Skeletal muscle tissue (tissue), 4 donors: ENCODE measurements around the gene XPR1. TPM values are rescaled to one million over a fixed set of nuclear protein-coding genes. Genes with fewer than 3 reads are reported as not detected.

ENCODE experiments used
- H3K27ac ChIP-seq: one replicate; pipeline ENCODE4 v1.7.0; 2013; ENCODE audit warnings: mild to moderate bottlenecking, low read depth, low read length, inconsistent platforms
- H3K27me3 ChIP-seq, 3 donors: one replicate each; pipeline ENCODE4 v1.7.0; 2013; ENCODE audit warnings: low read length in 3 of 3; ENCODE audit not compliant: control insufficient read depth in 3 of 3, insufficient read depth in 3 of 3
- H3K36me3 ChIP-seq, 3 donors: one replicate each; pipeline ENCODE4 v1.7.0; 2013; ENCODE audit warnings: low read length in 3 of 3; ENCODE audit not compliant: control insufficient read depth in 3 of 3, insufficient read depth in 3 of 3
- H3K4me1 ChIP-seq, 3 donors: one replicate each; pipeline ENCODE4 v1.7.0; 2013; ENCODE audit warnings: low read length in 3 of 3, mild to moderate bottlenecking in 3 of 3; ENCODE audit not compliant: control insufficient read depth in 3 of 3, insufficient read depth in 3 of 3
- H3K4me3 ChIP-seq, 3 donors: one replicate each; pipeline ENCODE4 v1.7.0; 2013; ENCODE audit warnings: low read length in 3 of 3
- H3K9ac ChIP-seq, 3 donors: one replicate each; pipeline ENCODE4 v1.7.0; 2013; ENCODE audit warnings: low read length in 3 of 3, mild to moderate bottlenecking in 3 of 3, moderate library complexity in 2 of 3, low read depth in 1 of 3
- H3K9me3 ChIP-seq, 3 donors: one replicate each; pipeline ENCODE4 v1.7.0; 2013; ENCODE audit warnings: low read length in 3 of 3; ENCODE audit not compliant: control insufficient read depth in 3 of 3
- total RNA-seq: library from RNA; depleted of rRNA; stranded (reverse); fragments of >200 nt; gene quantifications from one replicate; pipeline ENCODE4 v1.2.3, GENCODE V29; 2014
- donor health status: Osteomylitis.

Gene XPR1
- total RNA-seq, 1 donor from 2014 or later: 13.0 TPM

GRCh38 chr1:180925471-180926051 is 293.7 kb downstream of the XPR1 start:
- peaks cover 0 to 8% (median 2%) of the 10 kb centered on the region in 3 donors for H3K36me3 ChIP-seq
- H3K27ac ChIP-seq: no peak overlapping the region
- H3K9me3 ChIP-seq: no peaks in the 10 kb centered on the region
- H3K9ac ChIP-seq: peak overlapping the region in 1 of 3 donors; percentile 25
- peaks cover 0 to 5% (median 0%) of the 10 kb centered on the region in 3 donors for H3K27me3 ChIP-seq
- H3K4me1 ChIP-seq: peaks cover 22 to 35% (median 30%) of the 10 kb centered on the region in 3 donors
- H3K4me3 ChIP-seq: no peak overlapping the region

- Histone ChIP-seq H3K4me1 (peaks cover 22 to 38% (median 30%) of the 10 kb centered on the region in 3 donors), H3K4me3 (peak overlapping the region in 2 of 3 donors; percentile 49 to 57)
Observed at GRCh38 chr1:180926164-180926981, 294.6 kb downstream of the XPR1 start.

GRCh38 chr1:180927348-180927747 is 295.5 kb downstream of the XPR1 start:
- peak overlapping the region in 1 of 3 donors; percentile 57 for H3K4me3 ChIP-seq
- peaks cover 22 to 38% (median 30%) of the 10 kb centered on the region in 3 donors for H3K4me1 ChIP-seq
- H3K27ac ChIP-seq: peak overlapping the region; percentile 56

More at GRCh38 chr1:180926164-180926981, 294.6 kb downstream of the XPR1 start:
- Histone ChIP-seq H3K27ac (peak overlapping the region; percentile 56), H3K27me3 (peaks cover 0 to 5% (median 0%) of the 10 kb centered on the region in 3 donors), H3K9ac (peak overlapping the region; percentile 13 to 62 (median 50)), H3K9me3 (no peaks in the 10 kb centered on the region), H3K36me3 (peaks cover 0 to 8% (median 2%) of the 10 kb centered on the region in 3 donors)

GRCh38 chr1:180927841-180928240 is 296.0 kb downstream of the XPR1 start:
- Histone ChIP-seq H3K9me3 (no peaks in the 10 kb centered on the region), H3K4me1 (peaks cover 22 to 38% (median 30%) of the 10 kb centered on the region in 3 donors), H3K36me3 (peaks cover 0 to 8% (median 2%) of the 10 kb centered on the region in 3 donors), H3K27me3 (peaks cover 0 to 5% (median 0%) of the 10 kb centered on the region in 3 donors), H3K4me3 (no peak overlapping the region), H3K9ac (peak overlapping the region in 2 of 3 donors; percentile 9 to 51), H3K27ac (no peak overlapping the region)

More at GRCh38 chr1:180927348-180927747, 295.5 kb downstream of the XPR1 start:
- Histone ChIP-seq H3K27me3 (peaks cover 0 to 5% (median 0%) of the 10 kb centered on the region in 3 donors), H3K36me3 (peaks cover 0 to 8% (median 2%) of the 10 kb centered on the region in 3 donors), H3K9me3 (no peaks in the 10 kb centered on the region), H3K9ac (peak overlapping the region in 2 of 3 donors; percentile 50 to 51)

- H3K9ac ChIP-seq: no peak overlapping the region
Observed at GRCh38 chr1:180928331-180929230, 296.8 kb downstream of the XPR1 start.

GRCh38 chr1:180929389-180929788 is 297.6 kb downstream of the XPR1 start:
- peaks cover 0 to 5% (median 0%) of the 10 kb centered on the region in 3 donors for H3K27me3 ChIP-seq
- H3K4me3 ChIP-seq: no peak overlapping the region
- peaks cover 0 to 8% (median 2%) of the 10 kb centered on the region in 3 donors for H3K36me3 ChIP-seq
- H3K27ac ChIP-seq: no peak overlapping the region
- H3K9ac ChIP-seq: no peak overlapping the region
- peaks cover 22 to 38% (median 28%) of the 10 kb centered on the region in 3 donors for H3K4me1 ChIP-seq
- no peaks in the 10 kb centered on the region for H3K9me3 ChIP-seq

More at GRCh38 chr1:180928331-180929230, 296.8 kb downstream of the XPR1 start:
- H3K36me3 ChIP-seq: peaks cover 0 to 8% (median 2%) of the 10 kb centered on the region in 3 donors
- no peak overlapping the region for H3K27ac ChIP-seq
- H3K4me1 ChIP-seq: peaks cover 22 to 38% (median 28%) of the 10 kb centered on the region in 3 donors
- H3K27me3 ChIP-seq: peaks cover 0 to 5% (median 0%) of the 10 kb centered on the region in 3 donors
- H3K4me3 ChIP-seq: no peak overlapping the region
- no peaks in the 10 kb centered on the region for H3K9me3 ChIP-seq

- H3K4me1 ChIP-seq: peaks cover 18 to 33% (median 23%) of the 10 kb centered on the region in 3 donors
- no peak overlapping the region for H3K27ac ChIP-seq
- H3K36me3 ChIP-seq: peaks cover 0 to 8% (median 2%) of the 10 kb centered on the region in 3 donors
- H3K9me3 ChIP-seq: no peaks in the 10 kb centered on the region
- no peak overlapping the region for H3K4me3 ChIP-seq
- no peak overlapping the region for H3K9ac ChIP-seq
- peaks cover 0 to 5% (median 0%) of the 10 kb centered on the region in 3 donors for H3K27me3 ChIP-seq
Observed at GRCh38 chr1:180930687-180931086, 298.9 kb downstream of the XPR1 start.

- Histone ChIP-seq H3K9me3 (no peaks in the 10 kb centered on the region), H3K9ac (no peak overlapping the region), H3K4me3 (no peak overlapping the region), H3K27ac (no peak overlapping the region), H3K36me3 (peaks cover 0 to 8% (median 2%) of the 10 kb centered on the region in 3 donors), H3K27me3 (peaks cover 0 to 5% (median 0%) of the 10 kb centered on the region in 3 donors), H3K4me1 (peaks cover 10 to 25% (median 15%) of the 10 kb centered on the region in 3 donors)
Observed at GRCh38 chr1:180931529-180931928, 299.7 kb downstream of the XPR1 start.

GRCh38 chr1:180932378-180932777 is 300.6 kb downstream of the XPR1 start:
- H3K9me3 ChIP-seq: no peaks in the 10 kb centered on the region
- H3K4me1 ChIP-seq: peaks cover 2 to 16% (median 6%) of the 10 kb centered on the region in 3 donors
- H3K27ac ChIP-seq: no peak overlapping the region
- no peak overlapping the region for H3K9ac ChIP-seq
- H3K36me3 ChIP-seq: peaks cover 0 to 8% (median 2%) of the 10 kb centered on the region in 3 donors
- no peak overlapping the region for H3K4me3 ChIP-seq
- H3K27me3 ChIP-seq: peaks cover 0 to 8% (median 0%) of the 10 kb centered on the region in 3 donors
